Activated naive CD8-positive, alpha-beta T cell treated with anti-CD3 and anti-CD28 coated beads, Interleukin-2, amount 50 U/mL, for 16 hours (primary cell): Measurements from ENCODE around the gene ECT2.
"Not testable (repeated sequence)": the region's sequence is repeated elsewhere in the genome, so short reads cannot be mapped to it uniquely, and the experiment has no call there.

Experiments used
- DNase-seq: peaks from one replicate; pipeline ENCODE4 v3.0.0-alpha.2; 2020; ENCODE audit warnings: low read depth, low spot score

Gene ECT2

GRCh38 chr3:172750368-172751174 is at the start of gene ECT2:
TSS of gene ECT2 (plus strand) at chr3:172750726. CDS start at chr3:172754531, 3,805 bp downstream.
- peak; percentile 91 for DNase-seq

GRCh38 chr3:172700936-172701455 is 49.5 kb upstream of the ECT2 start:
- no peak for DNase-seq

- DNase-seq: no peak
Measured at GRCh38 chr3:172701751-172702150, 48.8 kb upstream of the ECT2 start.

GRCh38 chr3:172702256-172702655 is 48.3 kb upstream of the ECT2 start:
- no peak for DNase-seq

- not testable (repeated sequence) for DNase-seq
Measured at GRCh38 chr3:172702731-172703130, 47.8 kb upstream of the ECT2 start.

GRCh38 chr3:172704001-172704400 is 46.5 kb upstream of the ECT2 start:
- no peak for DNase-seq

GRCh38 chr3:172705170-172705569 is 45.4 kb upstream of the ECT2 start:
- no peak for DNase-seq

- DNase-seq: no peak
Measured at GRCh38 chr3:172707030-172707429, 43.5 kb upstream of the ECT2 start.

- no peak for DNase-seq
Measured at GRCh38 chr3:172707967-172708366, 42.6 kb upstream of the ECT2 start.

GRCh38 chr3:172708921-172709773 is 41.4 kb upstream of the ECT2 start:
- DNase-seq: no peak

- DNase-seq: no peak
Measured at GRCh38 chr3:172709774-172710663, 40.5 kb upstream of the ECT2 start.

GRCh38 chr3:172710664-172711453 is 39.7 kb upstream of the ECT2 start, which contains the start of gene NCEH1:
TSS of gene NCEH1 (minus strand) at chr3:172711067. CDS start at chr3:172710984, 83 bp downstream.
- DNase-seq: peak; percentile 30

GRCh38 chr3:172711454-172711795 is 39.1 kb upstream of the ECT2 start:
- DNase-seq: no peak

- no peak for DNase-seq
Measured at GRCh38 chr3:172713316-172713715, 37.2 kb upstream of the ECT2 start.

GRCh38 chr3:172716476-172716875 is 34.0 kb upstream of the ECT2 start:
- no peak for DNase-seq

- no peak for DNase-seq
Measured at GRCh38 chr3:172717493-172718088, 32.9 kb upstream of the ECT2 start.

GRCh38 chr3:172722536-172723040 is 27.9 kb upstream of the ECT2 start:
- not testable (repeated sequence) for DNase-seq

- DNase-seq: no peak
Measured at GRCh38 chr3:172726380-172726779, 24.1 kb upstream of the ECT2 start.

GRCh38 chr3:172735014-172735413 is 15.5 kb upstream of the ECT2 start:
- no peak for DNase-seq

GRCh38 chr3:172739462-172739861 is 11.1 kb upstream of the ECT2 start:
- no peak for DNase-seq
